ENCODE results near the gene RAB25. TPM values are rescaled to one million over a fixed set of nuclear protein-coding genes. Genes with fewer than 3 reads are reported as not detected.

The RAB25 gene
- total RNA-seq, 4 donors from 2014 or later, result 190 to 482 (median 272) TPM

- WGBS, 2 donors, result 14 to 22% methylated on average over 1 of the region's 1 CpG
- intact Hi-C loops (cut with DNase I), result no loop called here
- Histone ChIP-seq H3K27me3 (peaks cover 0 to 6% (median 0%) of the 10 kb centered on the region in 4 donors), H3K9me3 (no peaks in the 10 kb centered on the region), H3K36me3 (no peaks in the 10 kb centered on the region), H3K27ac (no peak overlapping the region), H3K4me1 (peaks cover 10 to 36% (median 11%) of the 10 kb centered on the region in 3 donors), H3K4me3 (no peak overlapping the region)
- DNase-seq, result no peak
- TF ChIP-seq POLR2A (IDR thresholded peaks at IDR 0.05) (no peak), CTCF (IDR thresholded peaks at IDR 0.05) (no peak)
Measured at GRCh38 chr1:156086256-156086662, 25.3 kb downstream of the RAB25 start.

- 40 to 67% methylated on average over 1 to 2 of the region's 6 CpGs for WGBS, 2 donors
- intact Hi-C loops (cut with DNase I), result loop anchor here (5.0 kb wide), 1 partner anchor 138 kb away; no protein-coding TSS in a partner anchor
- peak overlapping the region in 1 of 4 donors; percentile 22 for H3K27ac ChIP-seq
- TF ChIP-seq POLR2A (IDR thresholded peaks at IDR 0.05), result no peak
- TF ChIP-seq CTCF (IDR thresholded peaks at IDR 0.05), result no peak
- no peaks in the 10 kb centered on the region for H3K9me3 ChIP-seq
- peaks cover 0 to 13% (median 5%) of the 10 kb centered on the region in 3 donors for H3K4me1 ChIP-seq
- H3K27me3 ChIP-seq, result no peaks in the 10 kb centered on the region
- no peak for DNase-seq
- no peaks in the 10 kb centered on the region for H3K36me3 ChIP-seq
- H3K4me3 ChIP-seq, result no peak overlapping the region
Measured at GRCh38 chr1:156089704-156090103, 28.7 kb downstream of the RAB25 start.

DNA sequence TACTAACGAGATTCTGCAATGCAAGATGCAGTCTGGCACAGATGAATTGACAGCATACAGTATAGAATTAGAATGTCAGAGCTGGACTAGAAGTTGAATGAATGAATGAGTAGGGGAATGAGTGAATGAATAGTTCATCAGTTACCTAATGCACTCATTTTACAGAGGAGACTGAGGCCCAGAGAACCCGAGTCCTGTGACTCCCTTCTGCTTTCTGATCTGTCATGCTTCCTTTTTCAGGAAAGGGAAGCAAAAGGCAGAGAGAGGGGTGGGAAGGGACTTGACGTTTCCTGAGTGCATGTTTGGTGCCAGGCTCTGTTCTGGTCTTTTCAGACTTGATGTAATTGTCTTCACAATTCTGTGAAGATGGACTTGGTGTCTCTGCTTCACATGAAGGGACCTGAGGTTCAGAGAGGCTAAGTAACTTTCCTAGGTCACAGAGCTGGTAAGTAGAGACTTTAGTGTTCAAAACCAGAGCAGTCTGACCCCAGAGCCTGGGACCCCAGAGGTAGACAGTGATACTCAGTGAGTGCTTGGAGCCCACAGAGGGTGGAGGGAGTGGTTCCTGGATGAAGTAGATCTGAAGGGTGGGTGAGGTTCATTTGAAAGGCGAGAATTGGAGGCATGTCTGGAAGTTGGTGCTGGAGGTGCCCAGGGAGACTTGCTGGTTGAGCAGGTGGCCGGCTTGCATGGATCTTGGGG lies 29.3 kb downstream of the RAB25 start:
- H3K4me3 ChIP-seq, result no peak overlapping the region
- H3K4me1 ChIP-seq, result peaks cover 0 to 14% (median 8%) of the 10 kb centered on the region in 3 donors
- H3K27ac ChIP-seq, result peak overlapping the region in 1 of 4 donors; percentile 22
- H3K27me3 ChIP-seq, result no peaks in the 10 kb centered on the region
- no peaks in the 10 kb centered on the region for H3K36me3 ChIP-seq
- H3K9me3 ChIP-seq, result no peaks in the 10 kb centered on the region
- intact Hi-C loops (cut with DNase I), result loop anchor here (5.0 kb wide), 1 partner anchor 137 kb away; no protein-coding TSS in a partner anchor
- TF ChIP-seq CTCF (IDR thresholded peaks at IDR 0.05) (no peak), POLR2A (IDR thresholded peaks at IDR 0.05) (no peak)
- DNase-seq, result no peak
- 23 to 42% methylated on average over 4 to 5 of the region's 5 CpGs for WGBS, 2 donors

GRCh38 chr1:156090840-156091188 lies 29.9 kb downstream of the RAB25 start:
- Histone ChIP-seq H3K36me3 (no peaks in the 10 kb centered on the region), H3K27me3 (no peaks in the 10 kb centered on the region), H3K27ac (no peak overlapping the region), H3K4me3 (no peak overlapping the region), H3K9me3 (no peaks in the 10 kb centered on the region), H3K4me1 (peaks cover 0 to 19% (median 14%) of the 10 kb centered on the region in 3 donors)
- intact Hi-C loops (cut with DNase I), result loop anchor here (5.0 kb wide), 1 partner anchor 136 kb away; no protein-coding TSS in a partner anchor
- peak; percentile 85 to 92 (median 88) for TF ChIP-seq CTCF (IDR thresholded peaks at IDR 0.05)
- TF ChIP-seq POLR2A (IDR thresholded peaks at IDR 0.05), result no peak
- WGBS, 2 donors, result 11 to 63% methylated on average over 7 to 10 of the region's 14 CpGs
- no peak for DNase-seq

GRCh38 chr1:156091610-156092009 lies 30.6 kb downstream of the RAB25 start:
- no peaks in the 10 kb centered on the region for H3K9me3 ChIP-seq
- no peaks in the 10 kb centered on the region for H3K36me3 ChIP-seq
- TF ChIP-seq CTCF (IDR thresholded peaks at IDR 0.05) (no peak), POLR2A (IDR thresholded peaks at IDR 0.05) (no peak)
- H3K4me3 ChIP-seq, result no peak overlapping the region
- no peak for DNase-seq
- intact Hi-C loops (cut with DNase I), result loop anchor here (5.0 kb wide), 1 partner anchor 136 kb away; no protein-coding TSS in a partner anchor
- H3K27ac ChIP-seq, result no peak overlapping the region
- H3K4me1 ChIP-seq, result peaks cover 3 to 21% (median 21%) of the 10 kb centered on the region in 3 donors
- WGBS, 2 donors, result 67 to 69% methylated on average over 2 of the region's 2 CpGs
- no peaks in the 10 kb centered on the region for H3K27me3 ChIP-seq
